WTC11 (cell line): ENCODE measurements around the gene FFAR1. TPM values are rescaled to one million over a fixed set of nuclear protein-coding genes. Genes with fewer than 3 reads are reported as not detected.

Source experiments
- ATAC-seq: fragments of 200-7000 bp; cut with Tn5 transposase; 2 replicates; pipeline ENCODE4 v1.10.0; 2021; ENCODE audit warnings: mild to moderate bottlenecking, moderate library complexity
- CTCF ChIA-PET: fragments of 300-600 bp; sonication (Branson Sonifier 250); formaldehyde crosslinking; loops from one replicate; lab custom pipeline; 2021; ENCODE audit warnings: antibody characterized with exemption; lab: Charles Lee
- POLR2A ChIA-PET: fragments of 350-600 bp; sonication (Branson Sonifier 250); formaldehyde crosslinking; loops from one replicate; lab custom pipeline; 2021; ENCODE audit warnings: antibody characterized with exemption; lab: Charles Lee
- DNase-seq: peaks from one replicate; pipeline ENCODE4 v3.0.0; 2021; ENCODE audit warnings: low spot score
- H3K27ac Mint-ChIP-seq: 2 replicates; pipeline ENCODE4 v1.8.0; 2021; ENCODE audit warnings: mixed read lengths
- H3K27me3 Mint-ChIP-seq: 2 replicates; pipeline ENCODE4 v1.8.0; 2021; ENCODE audit warnings: low read depth, mild to moderate bottlenecking, moderate library complexity, mixed read lengths
- H3K36me3 Mint-ChIP-seq: 2 replicates; pipeline ENCODE4 v1.8.0; 2021; ENCODE audit warnings: mixed read lengths
- H3K4me1 Mint-ChIP-seq: 2 replicates; pipeline ENCODE4 v1.8.0; 2022; ENCODE audit warnings: mixed read lengths
- H3K4me3 Mint-ChIP-seq: 2 replicates; pipeline ENCODE4 v1.8.0; 2021; ENCODE audit warnings: mild to moderate bottlenecking, moderate library complexity, mixed read lengths
- H3K9me3 Mint-ChIP-seq: 2 replicates; pipeline ENCODE4 v1.8.0; 2021; ENCODE audit warnings: mixed read lengths
- ATF1 ChIP-seq: sonication (generic); formaldehyde crosslinking; IDR thresholded peaks from 2 replicates; pipeline ENCODE4 v1.8.1; 2023; ENCODE audit warnings: mild to moderate bottlenecking, moderate library complexity, missing genetic modification reagents
- E2F1 ChIP-seq: sonication (generic); formaldehyde crosslinking; IDR thresholded peaks from 2 replicates; pipeline ENCODE4 v1.8.0; 2022; ENCODE audit warnings: mild to moderate bottlenecking, missing genetic modification reagents
- E2F4 ChIP-seq: sonication (generic); formaldehyde crosslinking; IDR thresholded peaks from 2 replicates; pipeline ENCODE4 v1.8.1; 2022; ENCODE audit warnings: low read depth, mild to moderate bottlenecking, moderate library complexity, missing genetic modification reagents, borderline replicate concordance
- EMX1 ChIP-seq: fragments of 250-450 bp; sonication (Bioruptor Pico); IDR thresholded peaks from 2 replicates; pipeline ENCODE4 v1.8.0; 2021; ENCODE audit warnings: mild to moderate bottlenecking
- ERG ChIP-seq: fragments of 250-450 bp; sonication (Bioruptor Pico); IDR thresholded peaks from 2 replicates; pipeline ENCODE4 v1.8.0; 2021; ENCODE audit warnings: mild to moderate bottlenecking
- MAX ChIP-seq: sonication (generic); formaldehyde crosslinking; IDR thresholded peaks from 2 replicates; pipeline ENCODE4 v1.8.0; 2022; ENCODE audit warnings: mild to moderate bottlenecking, missing genetic modification reagents
- MLX ChIP-seq: sonication (generic); formaldehyde crosslinking; IDR thresholded peaks from 2 replicates; pipeline ENCODE4 v1.8.1; 2023; ENCODE audit warnings: mild to moderate bottlenecking, missing genetic modification reagents, moderate library complexity
- NFYB ChIP-seq: sonication (generic); formaldehyde crosslinking; conservative IDR thresholded peaks from 2 replicates; pipeline ENCODE4 v1.8.0; 2022; ENCODE audit warnings: low read depth, missing genetic modification reagents
- NR3C1 ChIP-seq: sonication (generic); formaldehyde crosslinking; conservative IDR thresholded peaks from 2 replicates; pipeline ENCODE4 v1.8.1; 2023; ENCODE audit warnings: low read depth, mild to moderate bottlenecking, missing genetic modification reagents
- PRDM15 ChIP-seq: sonication (generic); formaldehyde crosslinking; IDR thresholded peaks from 2 replicates; pipeline ENCODE4 v1.8.0; 2022; ENCODE audit warnings: missing genetic modification reagents
- PRRX2 ChIP-seq: fragments of 250-450 bp; sonication (Bioruptor Pico); IDR thresholded peaks from 2 replicates; pipeline ENCODE4 v1.8.0; 2021; ENCODE audit warnings: mild to moderate bottlenecking
- STAT6 ChIP-seq: sonication (generic); formaldehyde crosslinking; conservative IDR thresholded peaks from 2 replicates; pipeline ENCODE4 v1.8.1; 2023; ENCODE audit warnings: mild to moderate bottlenecking, low read depth, missing genetic modification reagents, moderate library complexity
- ZNF121 ChIP-seq: sonication (generic); formaldehyde crosslinking; IDR thresholded peaks from 2 replicates; pipeline ENCODE4 v1.8.0; 2023; ENCODE audit warnings: missing genetic modification reagents
- ZNF263 ChIP-seq: sonication (generic); formaldehyde crosslinking; IDR thresholded peaks from 2 replicates; pipeline ENCODE4 v1.8.1; 2022; ENCODE audit warnings: low read depth, mild to moderate bottlenecking, moderate library complexity, missing genetic modification reagents
- ZNF416 ChIP-seq: fragments of 250-450 bp; sonication (Bioruptor Pico); IDR thresholded peaks from 2 replicates; pipeline ENCODE4 v1.9.0; 2021; ENCODE audit warnings: mild to moderate bottlenecking, inconsistent platforms
- ZNF671 ChIP-seq: fragments of 250-450 bp; sonication (Bioruptor Pico); IDR thresholded peaks from 2 replicates; pipeline ENCODE4 v1.8.0; 2021; ENCODE audit warnings: mild to moderate bottlenecking
- total RNA-seq: library from RNA; stranded (reverse); gene quantifications from 3 replicates; pipeline ENCODE4 v1.2.3, GENCODE V29; 2021

The FFAR1 gene
- total RNA-seq, 1 experiment from 2014 or later, result 0.07 TPM

- H3K36me3 Mint-ChIP-seq, result peaks cover 29% of the 10 kb centered on the region
- no peak for TF ChIP-seq ZNF416 (CRISPR knock-in tag)
- TF ChIP-seq E2F1 (CRISPR knock-in tag), result no peak
- no peak for TF ChIP-seq MLX (CRISPR knock-in tag)
- TF ChIP-seq ERG (CRISPR knock-in tag), result no peak
- no peak for TF ChIP-seq STAT6 (CRISPR knock-in tag)
- no peak for TF ChIP-seq PRRX2
- TF ChIP-seq MAX (CRISPR knock-in tag), result no peak
- no peak for TF ChIP-seq ATF1 (CRISPR knock-in tag)
- TF ChIP-seq PRDM15, result no peak
- no peak for TF ChIP-seq NR3C1 (CRISPR knock-in tag)
- TF ChIP-seq, all 79 proteins: peak for 0
- Mint-ChIP-seq H3K4me1 (no peaks in the 10 kb centered on the region), H3K9me3 (peaks cover 42% of the 10 kb centered on the region), H3K27me3 (peaks cover 15% of the 10 kb centered on the region), H3K4me3 (no peak overlapping the region), H3K27ac (no peak overlapping the region)
- ATAC-seq (no peak), DNase-seq (no peak)
- CTCF ChIA-PET, result no interaction called here
- POLR2A ChIA-PET, result no interaction called here
Measured at GRCh38 chr19:35388277-35389054, 40.8 kb downstream of the FFAR1 start.

GRCh38 chr19:35389192-35389861, 41.6 kb downstream of the FFAR1 start:
- Mint-ChIP-seq H3K27ac (no peak overlapping the region), H3K4me1 (no peaks in the 10 kb centered on the region), H3K27me3 (peaks cover 15% of the 10 kb centered on the region), H3K4me3 (no peak overlapping the region), H3K36me3 (peaks cover 24% of the 10 kb centered on the region), H3K9me3 (peaks cover 37% of the 10 kb centered on the region)
- DNase-seq, result no peak
- no peak for ATAC-seq
- CTCF ChIA-PET, result no interaction called here
- POLR2A ChIA-PET, result no interaction called here
- no peak for TF ChIP-seq ZNF671 (CRISPR knock-in tag)
- no peak for TF ChIP-seq EMX1 (CRISPR knock-in tag)
- no peak for TF ChIP-seq ZNF263 (CRISPR knock-in tag)
- TF ChIP-seq ZNF121, result no peak
- TF ChIP-seq E2F4, result no peak
- no peak for TF ChIP-seq PRDM15
- TF ChIP-seq NR3C1 (CRISPR knock-in tag), result no peak
- TF ChIP-seq NFYB (CRISPR knock-in tag), result no peak
